ENCODE measurements around the gene FGFR3. TPM values are rescaled to one million over a fixed set of nuclear protein-coding genes. Genes with fewer than 3 reads are reported as not detected.
A peak's percentile ranks its signal among the peaks of the same experiment; 100 is the strongest.

Gene FGFR3
- total RNA-seq, 1 donor from 2014 or later: 5.4 TPM

DNA sequence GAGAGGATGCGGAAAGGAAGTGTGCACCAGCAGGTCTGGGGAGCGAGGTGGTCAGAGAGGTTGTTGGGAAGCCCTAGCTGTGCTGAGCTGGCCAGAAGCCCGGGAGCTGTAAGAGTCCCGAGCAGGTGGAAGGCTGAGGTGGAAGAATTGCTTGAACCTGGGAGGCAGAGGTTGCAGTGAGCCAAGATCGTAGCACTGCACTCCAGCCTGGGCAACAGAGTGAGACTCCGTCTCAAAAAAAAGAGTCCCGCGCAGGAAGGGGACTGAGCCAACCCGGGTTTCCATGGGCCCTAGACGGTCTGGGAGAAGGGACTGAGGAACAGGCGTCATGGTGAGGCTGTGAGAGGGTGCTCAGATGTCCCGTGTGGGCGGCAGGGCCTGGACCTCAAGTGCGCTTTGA is 12.7 kb upstream of the FGFR3 start:
- DNase-seq (ENCODE audit: low spot score) (no peak), ATAC-seq (no peak)
- intact Hi-C loops (cut with DNase I): no loop called here

DNA sequence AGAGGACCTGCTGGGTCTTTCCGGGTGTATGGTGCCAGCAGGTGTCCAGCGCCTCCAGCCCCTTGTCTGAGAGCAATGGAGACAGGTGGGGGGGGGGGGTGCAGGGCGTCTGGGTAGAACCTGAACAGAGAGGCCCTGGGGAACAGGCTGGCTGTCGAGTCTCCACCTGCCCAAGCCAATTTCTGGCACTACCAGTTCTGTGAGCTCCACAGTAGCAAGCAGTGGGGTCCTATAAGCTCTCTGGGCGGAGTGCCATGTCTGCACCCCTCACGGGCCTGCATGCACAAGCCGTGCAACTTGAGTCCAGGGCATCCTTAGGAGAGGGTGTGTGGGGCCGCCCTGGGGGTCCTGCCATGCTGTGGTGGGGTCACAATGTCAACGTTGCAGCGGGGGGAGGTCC is 10.1 kb upstream of the FGFR3 start:
- ATAC-seq (no peak), DNase-seq (ENCODE audit: low spot score) (no peak)
- intact Hi-C loops (cut with DNase I): no loop called here

DNA sequence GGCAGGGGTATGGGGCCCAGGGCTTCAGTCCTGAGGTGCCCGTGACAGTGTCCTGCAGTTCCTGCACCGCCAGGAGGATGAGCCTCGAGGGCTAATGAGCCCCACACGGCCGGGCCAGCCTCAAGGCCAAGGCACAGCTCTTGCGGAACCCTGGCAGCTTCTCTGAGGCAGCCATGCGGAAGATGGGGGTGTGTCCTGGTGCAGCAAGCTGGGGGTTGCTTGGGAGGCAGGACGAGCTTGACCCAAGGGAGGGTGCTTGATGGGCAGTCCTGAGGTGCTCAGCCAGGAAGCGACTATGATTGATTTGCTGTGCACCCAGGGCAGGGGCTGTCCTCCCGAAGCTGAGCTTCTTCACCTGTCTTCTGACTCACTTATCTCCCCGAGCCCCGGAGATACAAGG is 9.1 kb upstream of the FGFR3 start:
- intact Hi-C loops (cut with DNase I): no loop called here
- ATAC-seq (no peak), DNase-seq (ENCODE audit: low spot score) (no peak)

DNA sequence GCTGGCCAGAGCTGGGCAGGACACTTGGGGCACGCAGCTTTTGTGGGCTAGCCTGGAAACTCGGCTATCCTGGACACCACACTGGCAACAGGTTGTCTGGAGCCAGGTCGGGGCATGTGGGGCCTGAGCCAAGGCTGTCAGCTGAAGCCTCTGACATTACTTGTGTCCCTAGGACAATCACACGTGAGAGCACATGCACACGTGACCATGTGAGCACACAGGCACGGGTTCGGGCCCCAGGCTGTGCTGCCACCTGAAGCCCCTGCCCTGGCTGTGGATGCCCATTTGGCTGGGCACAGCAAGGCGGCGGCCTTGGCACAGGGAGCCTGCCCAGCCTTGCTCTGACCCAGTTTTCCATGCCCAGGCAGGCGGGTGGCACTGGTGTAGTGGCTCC is 8.7 kb upstream of the FGFR3 start:
- ATAC-seq (no peak), DNase-seq (ENCODE audit: low spot score) (no peak)
- intact Hi-C loops (cut with DNase I): no loop called here

DNA sequence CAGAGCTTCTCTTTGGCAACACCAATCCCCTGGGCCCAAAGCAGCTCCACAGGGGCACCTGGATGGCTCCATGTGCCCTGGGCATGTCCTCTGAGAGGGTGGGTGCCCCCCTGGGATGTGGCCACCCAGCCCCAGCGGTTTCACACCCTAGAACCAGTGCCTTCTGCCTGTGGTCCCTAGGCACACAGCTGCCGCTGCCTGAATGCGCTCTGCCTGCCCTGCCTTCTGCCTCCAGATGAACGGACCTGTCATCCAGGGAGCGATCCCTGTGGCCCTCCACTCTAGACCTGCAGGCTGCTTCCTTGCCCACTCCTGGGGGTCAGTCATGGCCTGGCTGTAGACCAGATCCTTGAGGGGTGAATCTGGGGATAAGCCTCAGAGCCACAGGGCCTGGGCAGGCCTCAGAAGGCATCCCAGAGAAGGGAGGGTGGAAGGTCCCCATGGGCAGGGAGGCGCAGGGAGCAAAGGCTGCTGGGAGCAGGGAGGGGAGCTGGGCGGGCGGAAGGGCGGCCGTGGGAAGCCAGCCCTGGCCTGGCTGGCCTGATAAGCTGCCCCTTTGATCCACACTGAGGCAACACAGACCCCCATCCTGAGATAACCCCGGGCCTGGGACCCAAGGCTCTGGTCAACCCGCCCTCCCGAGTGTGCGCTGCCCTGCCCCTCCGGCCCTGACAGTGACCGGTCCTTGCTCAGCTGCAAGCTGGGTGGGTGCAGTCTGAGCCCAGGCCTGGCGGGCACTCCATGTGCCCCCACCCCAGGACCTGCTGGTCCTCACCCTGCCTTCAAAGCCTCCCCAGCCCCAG is 8.1 kb upstream of the FGFR3 start:
- ATAC-seq (peak; percentile 78), DNase-seq (ENCODE audit: low spot score) (no peak)
- intact Hi-C loops (cut with DNase I): no loop called here

DNA sequence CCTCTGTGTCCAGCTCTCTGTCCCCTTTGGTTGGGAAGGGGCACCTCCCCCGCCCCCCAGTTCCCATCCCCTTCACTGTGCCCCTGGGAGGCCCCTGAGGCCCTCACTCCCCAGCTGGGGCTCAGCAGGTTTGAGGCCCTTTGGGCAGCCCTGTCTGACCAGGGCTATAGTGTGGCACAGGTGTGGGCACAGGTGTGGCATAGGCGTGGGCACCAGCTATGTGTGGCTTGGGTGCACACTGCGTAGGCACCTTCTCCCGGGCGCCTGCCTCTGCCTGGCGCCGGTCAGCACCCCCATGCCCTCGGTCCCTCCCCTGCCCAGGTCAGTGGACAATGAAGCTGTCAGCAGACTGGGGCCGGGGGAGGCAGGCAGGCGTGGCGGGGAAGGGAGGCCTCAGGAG is 7.5 kb upstream of the FGFR3 start:
- no peak for DNase-seq (ENCODE audit: low spot score)
- ATAC-seq: no peak
- intact Hi-C loops (cut with DNase I): no loop called here

DNA sequence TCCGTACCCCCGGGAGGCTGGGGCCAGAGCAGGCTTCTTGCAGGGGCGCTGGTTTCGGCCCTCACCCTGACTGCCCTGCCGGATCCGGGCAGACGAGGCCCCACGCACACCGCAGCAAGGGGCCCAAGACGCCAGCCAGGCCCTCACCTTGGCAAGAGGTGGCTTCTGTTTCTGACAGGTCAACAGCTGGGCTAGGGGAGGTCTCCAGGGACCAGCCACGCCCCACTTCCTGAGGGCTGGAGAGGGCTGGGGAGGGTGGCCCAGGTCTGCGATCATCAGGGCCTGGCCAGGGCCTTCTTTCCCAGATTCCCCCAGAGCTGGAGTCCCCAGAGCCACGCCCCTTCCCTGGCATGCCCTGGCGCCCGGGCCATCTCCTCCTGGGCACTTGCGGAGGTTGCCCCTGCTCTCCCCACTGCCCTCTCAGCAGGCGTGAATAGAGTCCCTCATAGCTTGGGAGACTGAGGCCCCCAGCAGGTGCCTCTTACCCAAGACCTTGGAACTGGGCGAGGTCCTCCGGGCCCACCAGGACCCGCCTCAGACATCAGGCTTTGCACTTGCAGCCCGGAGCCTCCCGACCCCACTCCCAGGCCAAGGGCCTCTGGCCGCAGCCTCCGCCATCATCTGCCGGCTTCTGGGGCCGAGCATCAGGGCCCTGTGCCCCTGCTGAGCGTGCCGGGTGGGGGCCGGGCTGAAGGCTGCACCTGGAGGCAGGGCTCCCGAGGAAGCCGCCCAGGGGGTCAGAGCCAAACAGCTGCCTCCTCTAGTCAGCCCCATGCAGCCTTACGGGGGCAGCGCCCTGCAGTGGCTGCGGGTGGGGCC is 6.3 kb upstream of the FGFR3 start:
- intact Hi-C loops (cut with DNase I): no loop called here
- ATAC-seq: no peak
- DNase-seq (ENCODE audit: low spot score): no peak

DNA sequence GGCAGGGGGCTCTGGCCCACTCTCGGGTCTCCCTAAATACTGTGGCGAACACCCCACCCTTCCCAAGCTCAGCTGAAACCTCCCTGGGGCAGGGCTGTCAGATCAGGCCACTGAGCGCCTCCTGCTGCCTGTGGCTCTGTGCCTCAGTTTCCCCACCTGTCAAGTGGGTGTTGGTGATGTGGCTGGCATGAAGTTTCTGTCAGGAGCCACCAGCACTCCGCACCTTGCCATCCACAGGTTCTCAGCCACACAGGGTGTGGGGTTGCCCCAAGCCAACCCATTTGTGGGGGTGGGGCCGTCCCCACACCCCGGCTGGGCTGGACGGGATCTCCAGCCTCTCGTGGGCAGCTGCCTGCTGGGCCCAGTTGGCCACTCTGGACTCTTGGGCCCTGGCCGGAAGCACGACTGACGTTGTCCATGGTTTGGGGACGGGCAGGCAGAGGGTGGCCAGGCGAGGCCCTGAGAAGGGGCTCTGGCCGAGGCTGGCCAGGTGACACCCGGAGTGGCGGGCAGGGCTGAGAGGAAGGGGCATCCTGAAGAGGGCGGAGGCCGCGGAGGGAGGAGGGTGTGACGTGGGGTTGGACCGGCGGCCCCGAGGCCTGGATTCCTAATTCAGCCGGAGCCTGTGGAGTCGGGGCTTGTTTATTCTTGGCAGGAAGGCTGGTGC is 5.5 kb upstream of the FGFR3 start:
- ATAC-seq (peak; percentile 6), DNase-seq (ENCODE audit: low spot score) (no peak)
- intact Hi-C loops (cut with DNase I): no loop called here

DNA sequence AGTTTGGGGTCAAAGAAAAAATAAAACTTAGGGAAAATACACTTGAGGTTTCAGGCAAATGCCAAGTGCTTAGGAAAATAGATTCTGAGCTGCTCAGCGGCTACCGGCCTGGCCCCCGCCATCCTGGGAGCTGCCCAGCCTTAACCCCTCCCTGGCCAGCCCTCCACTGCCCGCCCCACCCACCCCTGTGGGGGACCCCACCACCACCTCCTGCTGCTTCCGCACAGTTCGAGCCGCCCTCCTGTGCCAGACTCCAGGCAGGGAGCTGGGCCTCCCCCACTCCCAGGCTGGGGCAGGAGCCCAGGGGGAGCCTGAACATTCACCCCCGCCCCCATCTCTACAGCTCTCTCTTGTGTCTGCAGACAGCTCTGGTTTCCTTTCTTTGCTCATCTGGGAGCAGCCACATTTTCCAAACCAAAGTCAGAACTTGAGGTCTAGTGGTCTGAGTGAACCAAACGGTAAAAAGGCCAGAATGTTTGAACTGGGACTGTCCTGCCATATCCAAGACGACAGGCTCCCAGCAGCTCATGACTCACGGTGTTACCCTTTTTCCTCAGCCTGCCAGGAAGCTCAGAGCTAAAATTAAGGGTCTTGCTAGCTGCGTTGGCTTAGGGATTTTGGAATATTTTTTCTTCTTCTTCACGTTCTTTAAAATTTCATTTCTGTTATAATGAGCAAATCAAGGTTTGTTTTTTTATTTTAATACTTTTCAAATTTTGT is 4.7 kb upstream of the FGFR3 start:
- DNase-seq (ENCODE audit: low spot score) (no peak), ATAC-seq (no peak)
- intact Hi-C loops (cut with DNase I): no loop called here

DNA sequence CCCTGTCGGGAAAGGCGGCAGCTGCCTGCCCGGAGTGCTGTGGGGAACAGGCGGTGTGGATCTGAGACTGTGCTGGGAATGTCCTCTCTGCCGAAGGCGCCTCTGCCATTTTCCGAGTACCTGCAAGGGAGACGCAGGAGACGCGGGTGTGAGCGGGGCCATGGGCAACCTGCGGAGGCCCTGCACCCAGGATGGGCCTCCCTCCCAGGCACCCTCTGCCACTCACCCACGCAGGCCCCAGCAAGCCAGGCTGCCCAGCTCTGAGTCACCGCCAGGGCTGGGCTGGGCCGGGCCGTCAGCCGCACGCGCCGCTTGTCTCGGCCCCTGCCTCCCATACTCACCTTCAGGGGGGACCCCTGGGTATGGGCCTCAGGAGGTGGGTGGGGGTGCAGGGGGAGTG is 3.5 kb upstream of the FGFR3 start:
- ATAC-seq (no peak), DNase-seq (ENCODE audit: low spot score) (no peak)
- intact Hi-C loops (cut with DNase I): no loop called here

DNA sequence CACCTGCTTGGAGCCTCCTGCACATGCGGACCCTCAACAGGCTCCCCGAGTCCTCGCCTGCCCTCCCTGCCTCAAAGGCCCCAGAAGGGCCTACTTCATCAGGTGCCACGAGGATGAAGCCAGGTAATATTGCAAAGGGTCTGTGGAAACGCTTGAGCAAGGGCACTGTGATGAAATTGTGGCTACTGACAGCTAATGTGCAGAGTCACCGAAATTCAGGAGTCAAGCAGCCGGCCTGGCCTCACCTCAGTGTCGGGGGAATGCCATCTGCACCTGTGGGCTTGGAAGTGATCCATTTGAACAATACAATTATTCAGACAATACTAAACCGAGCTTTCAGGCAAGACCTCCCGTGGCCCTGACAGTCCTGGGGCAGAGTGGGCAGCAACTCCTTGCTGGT is 3.1 kb upstream of the FGFR3 start:
- DNase-seq (ENCODE audit: low spot score) (no peak), ATAC-seq (no peak)
- intact Hi-C loops (cut with DNase I): no loop called here

DNA sequence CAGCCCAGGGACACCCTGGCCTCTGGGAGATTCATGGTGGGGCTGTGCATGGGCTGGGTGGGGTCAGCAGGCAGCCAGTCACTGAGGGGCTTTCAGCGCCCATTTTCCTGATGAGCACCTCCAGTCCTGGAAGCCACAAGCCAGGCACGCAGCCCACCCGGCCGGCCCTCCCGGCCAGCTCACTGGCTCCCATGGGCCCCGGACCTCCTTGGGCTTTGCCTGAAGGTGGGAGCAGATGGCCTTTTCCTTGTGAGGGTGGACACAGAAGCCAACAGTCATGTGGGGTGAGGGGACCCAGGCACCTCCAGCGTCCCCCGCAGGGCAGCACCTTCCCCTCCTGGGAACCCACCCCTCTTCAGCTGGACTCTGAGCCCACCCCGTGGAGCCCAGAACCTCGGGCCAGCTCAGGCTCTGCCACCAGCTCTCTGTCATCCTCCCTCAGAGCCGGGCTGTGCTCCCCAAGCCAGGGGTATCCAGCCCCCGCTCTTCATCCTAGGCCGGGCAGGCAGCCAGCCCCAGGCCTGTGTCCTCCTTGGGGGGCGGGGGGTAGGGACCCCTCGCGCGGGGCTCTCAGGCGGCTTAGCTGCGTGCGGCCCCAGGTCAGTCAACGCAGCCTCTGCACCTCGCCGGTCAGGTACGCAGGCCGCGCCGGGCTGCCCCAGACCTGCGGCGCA is 798 bp upstream of the FGFR3 start:
- DNase-seq (ENCODE audit: low spot score): no peak
- intact Hi-C loops (cut with DNase I): no loop called here
- ATAC-seq: peak; percentile 5

DNA sequence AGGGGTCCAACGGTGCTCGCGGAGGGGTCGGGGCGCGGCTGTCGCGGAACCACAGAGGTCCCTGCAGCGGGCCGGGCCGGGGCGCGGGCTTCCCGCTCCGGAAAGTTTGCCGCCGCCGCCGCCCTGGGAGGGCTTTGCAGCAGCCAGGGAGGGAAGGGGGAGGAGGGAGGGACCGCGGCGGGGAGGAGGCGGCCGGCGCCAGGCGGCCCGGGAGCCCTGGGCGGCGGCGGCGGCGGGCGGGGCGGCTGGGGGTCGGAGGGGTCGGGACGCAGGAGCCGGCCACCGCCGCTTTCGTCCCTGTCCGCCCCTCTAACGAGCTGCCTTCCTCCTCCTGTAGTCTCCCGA is 375 bp downstream of the FGFR3 start:
- DNase-seq (ENCODE audit: low spot score): no peak
- intact Hi-C loops (cut with DNase I): no loop called here
- no peak for ATAC-seq

DNA sequence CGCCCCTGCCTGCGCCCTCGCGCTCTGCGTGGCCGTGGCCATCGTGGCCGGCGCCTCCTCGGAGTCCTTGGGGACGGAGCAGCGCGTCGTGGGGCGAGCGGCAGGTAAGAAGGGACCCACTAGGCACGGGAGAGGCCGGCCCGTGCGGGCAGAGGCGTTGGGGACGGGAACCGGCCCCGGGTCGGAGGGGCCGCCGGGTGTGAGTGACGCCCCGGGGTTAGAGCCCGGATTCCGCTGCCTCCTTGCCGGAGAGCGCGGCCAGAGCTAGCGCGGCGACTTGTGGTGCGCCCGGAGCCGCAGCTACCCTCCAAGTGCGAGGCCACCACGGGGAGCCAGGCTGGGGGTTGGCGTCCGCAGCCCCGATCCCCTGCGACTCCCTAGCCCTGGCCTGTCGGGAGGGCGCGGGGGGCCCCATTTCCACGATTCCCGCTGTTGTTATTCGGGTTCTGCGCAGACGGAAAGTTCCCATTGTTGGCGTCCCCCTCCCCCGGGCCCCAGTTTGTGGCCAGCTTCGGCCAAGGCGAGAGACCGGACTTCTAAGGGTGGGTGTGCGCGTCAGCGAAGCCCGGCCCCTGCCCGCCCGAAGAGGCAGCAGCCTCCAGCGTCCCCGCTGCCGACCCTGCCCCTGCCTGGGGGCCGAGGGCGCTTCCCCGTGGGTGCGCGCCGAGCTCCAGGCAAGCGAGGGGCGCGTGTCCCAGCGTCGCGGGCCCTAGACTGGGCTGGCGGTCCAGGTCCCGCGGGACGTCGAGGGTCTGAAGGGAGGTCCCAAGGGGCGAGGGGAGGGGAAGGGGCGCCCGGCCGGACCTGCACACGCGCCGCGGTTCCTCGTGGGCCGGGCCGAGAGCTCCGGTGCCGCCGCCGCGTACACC is 1.1 kb downstream of the FGFR3 start:
- intact Hi-C loops (cut with DNase I): no loop called here
- DNase-seq (ENCODE audit: low spot score): no peak
- no peak for ATAC-seq

DNA sequence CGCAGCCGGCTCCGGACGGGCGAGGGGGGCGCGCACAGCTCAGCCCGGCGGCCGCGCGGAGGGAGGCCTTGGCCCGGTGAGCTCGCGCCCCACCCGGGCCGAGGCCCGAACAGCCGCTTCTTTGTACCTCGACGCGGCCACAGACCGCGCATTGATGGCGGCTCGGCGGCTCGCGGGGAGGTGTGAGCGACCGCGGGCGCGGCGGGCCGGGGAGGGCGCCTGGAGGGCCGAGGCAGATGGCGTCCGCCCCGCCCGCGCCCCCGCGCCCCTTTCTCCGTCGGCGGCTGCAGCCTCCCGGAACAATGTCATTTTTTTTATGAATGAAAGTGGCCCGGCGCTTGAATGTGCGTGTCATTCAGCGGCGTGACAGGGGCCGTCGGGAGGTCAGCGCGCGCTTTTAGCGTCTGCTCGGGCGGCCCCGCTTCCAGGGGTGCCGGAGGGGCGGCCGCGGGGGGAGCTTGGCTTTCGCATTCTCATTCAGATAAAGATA is 1.8 kb downstream of the FGFR3 start:
- DNase-seq (ENCODE audit: low spot score) (no peak), ATAC-seq (no peak)
- intact Hi-C loops (cut with DNase I): no loop called here

DNA sequence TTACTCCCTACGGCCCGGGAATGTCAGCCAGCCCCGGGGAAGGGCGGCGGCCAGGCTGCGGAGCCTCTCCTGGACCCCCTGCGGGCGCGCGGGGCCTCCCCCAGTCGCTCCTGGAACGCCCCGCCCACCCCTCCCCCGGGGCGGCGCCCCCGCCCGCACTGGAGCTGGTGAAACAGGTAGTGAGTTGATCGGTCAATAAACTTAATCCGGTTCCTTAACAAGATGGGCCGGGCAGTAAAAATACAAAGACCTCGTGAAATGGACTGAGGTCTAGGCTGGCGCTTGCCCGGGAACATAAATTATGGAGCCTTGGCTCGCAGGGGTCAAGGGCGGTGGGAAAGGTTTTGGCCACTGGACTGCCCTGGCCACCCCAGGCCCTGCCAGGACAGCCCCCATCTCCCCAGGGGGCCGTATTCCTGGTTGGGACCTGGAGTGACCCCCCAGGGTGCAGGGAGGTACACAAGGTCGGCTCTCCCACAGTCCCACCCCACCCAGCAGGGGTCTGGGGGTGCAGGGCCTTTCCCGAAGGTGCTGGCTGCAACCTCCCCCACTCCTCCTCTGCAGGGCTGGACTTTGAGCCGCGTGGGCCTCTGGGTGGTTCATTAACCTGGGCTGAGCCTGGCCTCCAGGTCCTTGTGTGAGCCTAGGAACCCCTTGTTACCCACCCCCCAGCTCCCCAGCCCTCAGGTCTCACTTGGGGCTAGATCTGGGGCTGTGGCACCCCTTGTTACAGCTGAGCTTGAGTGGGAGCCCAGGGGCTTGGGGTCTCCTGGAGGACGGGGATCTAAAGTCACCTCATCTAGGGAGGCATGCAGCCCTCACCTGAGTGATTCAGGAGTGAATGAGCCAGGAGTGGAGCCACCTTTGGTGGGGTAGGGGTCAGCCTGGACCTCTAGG is 2.5 kb downstream of the FGFR3 start:
- intact Hi-C loops (cut with DNase I): no loop called here
- ATAC-seq (no peak), DNase-seq (ENCODE audit: low spot score) (no peak)

Measured in sciatic nerve (tissue), 2 donors.